SKM-1 treated with dmso at 0.1 percent for 144 hours (cell line): Measurements from ENCODE around the gene TMEM187.
"Not testable (repeated sequence)": the region's sequence is repeated elsewhere in the genome, so short reads cannot be mapped to it uniquely, and the experiment has no call there.

Source experiments
- DNase-seq: peaks from one replicate; lab custom pipeline; 2025; ENCODE audit not compliant: unreplicated experiment; lab: John Stamatoyannopoulos, UW

TMEM187 gene

DNA sequence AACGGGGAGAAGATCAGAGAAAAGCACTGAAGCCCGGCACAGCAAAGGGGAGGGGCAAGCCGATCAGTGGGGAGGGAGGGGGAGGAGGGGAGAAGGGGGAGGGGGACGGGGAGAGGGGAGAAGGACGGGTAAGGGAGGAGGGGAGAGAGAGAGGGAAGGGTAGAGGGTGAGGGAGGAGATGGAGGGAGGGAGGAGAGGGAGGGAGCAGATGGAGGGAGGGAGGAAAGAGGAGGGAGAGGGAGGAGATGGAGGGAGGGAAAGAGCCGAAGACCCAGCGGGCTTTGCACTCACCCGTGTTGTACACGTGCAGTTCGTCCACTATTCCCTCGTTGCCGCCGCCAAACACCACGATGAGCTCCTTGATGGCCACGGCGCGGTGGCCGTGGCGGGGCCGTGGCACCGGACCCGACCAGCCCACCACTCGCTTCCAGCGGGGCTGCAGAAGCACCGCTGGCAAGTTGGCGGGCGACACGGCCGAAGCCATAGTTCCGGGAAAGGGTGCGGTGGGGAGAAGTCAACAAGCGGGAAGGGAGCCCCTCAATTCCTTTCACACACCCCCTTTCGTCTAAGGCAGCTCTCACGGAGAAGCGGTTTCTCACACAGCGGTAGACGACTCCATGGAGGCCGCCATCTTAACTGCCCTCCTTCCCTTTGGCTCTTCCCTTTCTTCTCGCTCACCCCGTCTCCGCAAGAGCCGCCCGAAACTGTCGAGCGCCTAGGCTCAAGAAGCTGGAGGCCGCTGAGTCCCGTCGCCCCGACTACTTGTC is 2.0 kb upstream of the TMEM187 start:
- no peak for DNase-seq

DNA sequence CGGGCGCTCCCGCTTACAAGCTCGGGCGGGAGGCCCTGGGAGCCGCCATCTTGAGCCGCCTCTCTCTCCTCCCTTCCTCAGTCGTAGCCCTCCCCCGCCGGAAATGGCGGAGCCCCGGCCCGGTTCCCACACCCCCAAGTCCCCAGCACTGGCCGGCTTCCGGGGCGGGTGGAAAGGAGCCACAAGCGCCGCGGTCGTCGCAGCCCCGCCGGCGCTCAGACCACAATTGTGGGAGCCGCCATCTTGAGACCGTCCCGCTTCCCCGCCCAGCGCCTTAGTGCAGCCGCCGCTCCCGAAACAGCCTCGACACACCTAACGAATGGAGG is 1.5 kb upstream of the TMEM187 start:
- DNase-seq: peak; percentile 54

DNA sequence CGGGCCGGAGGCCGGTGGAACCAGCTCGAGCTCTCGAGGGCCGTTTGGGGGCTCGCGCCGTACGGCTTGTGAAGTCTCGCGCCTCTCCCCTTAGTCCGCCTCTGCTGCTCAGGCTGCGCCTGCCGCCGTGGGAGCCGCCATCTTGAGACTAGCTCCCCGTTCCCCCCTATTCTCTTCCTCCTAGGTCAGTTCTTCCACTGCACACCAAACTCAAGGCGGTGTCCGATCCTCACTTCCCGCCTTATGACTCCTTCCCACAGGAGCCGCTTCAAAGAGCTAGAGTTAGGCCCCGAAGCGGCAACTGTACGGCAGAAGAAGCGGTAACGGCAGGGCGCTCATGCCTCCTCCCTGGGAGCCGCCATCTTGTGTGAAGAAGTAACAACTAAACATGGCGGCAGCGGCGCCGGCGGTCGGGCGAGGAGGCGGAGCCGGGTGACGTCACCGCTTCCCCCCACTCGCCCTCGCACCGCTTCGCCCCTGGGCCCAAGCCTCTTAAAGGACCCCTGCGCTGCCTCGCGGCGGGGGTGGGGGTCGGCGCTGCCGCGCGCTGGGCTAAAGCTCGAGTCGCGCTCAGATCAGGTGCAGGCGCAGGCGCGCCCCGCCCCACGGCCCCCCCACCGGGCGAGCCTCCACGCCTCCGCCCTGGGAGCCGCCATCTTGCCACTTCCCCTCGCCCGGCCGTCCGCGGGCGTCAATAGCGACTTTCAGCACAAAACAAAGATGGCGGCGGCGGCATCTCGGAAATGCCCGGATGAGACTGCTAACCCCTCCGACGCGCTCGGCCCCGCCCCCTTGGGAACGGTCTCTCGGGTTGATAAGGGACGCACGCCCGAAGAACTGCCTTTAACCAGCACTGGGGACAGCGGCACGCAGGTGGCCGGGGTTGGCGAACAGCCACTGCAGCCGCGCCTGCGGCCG is 845 bp upstream of the TMEM187 start, which contains the start of gene HCFC1:
Gene HCFC1, minus strand, starts transcription at position 369 of the 918 bp plus-strand sequence. CDS start 978 bp downstream, outside the sequence.
- DNase-seq: peak; percentile 51

DNA sequence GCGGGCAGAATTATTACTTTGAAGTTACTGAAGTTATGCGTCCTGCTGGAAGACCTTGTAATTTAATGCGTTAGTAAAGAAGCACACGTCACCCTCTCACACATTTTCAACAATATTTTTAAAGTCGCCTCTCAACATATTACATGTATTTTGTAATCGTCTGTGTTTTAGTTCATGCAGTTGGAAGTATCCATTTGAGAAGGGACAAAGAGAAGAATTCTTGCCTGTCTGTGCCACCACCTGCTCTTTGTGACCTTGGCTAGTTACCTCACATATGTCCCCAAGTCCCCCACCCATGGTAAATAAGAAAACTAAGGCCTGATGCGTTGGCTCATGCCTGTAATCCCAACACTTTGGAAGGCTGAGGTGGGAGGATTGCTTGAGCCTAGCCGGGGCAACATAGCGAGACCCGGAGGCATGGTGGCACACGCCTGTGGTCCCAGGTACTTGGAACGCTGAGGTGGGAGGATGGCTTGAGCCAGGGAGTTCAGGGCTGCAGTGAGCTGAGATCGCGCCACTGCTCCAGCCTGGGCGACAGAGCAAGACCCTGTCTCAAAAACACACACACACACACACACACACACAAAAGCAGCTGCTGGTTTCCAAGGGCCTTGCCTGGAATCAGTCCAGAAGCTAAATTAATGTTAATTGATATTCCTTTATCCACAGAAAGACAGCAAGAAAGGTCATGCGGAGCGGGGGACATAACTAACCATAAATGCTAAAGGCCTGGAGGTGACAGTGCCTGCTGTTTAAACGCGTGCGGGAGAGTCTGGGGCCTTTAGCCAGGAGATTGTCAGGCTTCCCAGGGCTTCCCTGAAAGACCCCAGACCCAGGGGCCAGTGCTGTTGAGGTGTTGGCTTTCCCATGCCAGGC is 811 bp downstream of the TMEM187 start:
- DNase-seq: no peak

DNA sequence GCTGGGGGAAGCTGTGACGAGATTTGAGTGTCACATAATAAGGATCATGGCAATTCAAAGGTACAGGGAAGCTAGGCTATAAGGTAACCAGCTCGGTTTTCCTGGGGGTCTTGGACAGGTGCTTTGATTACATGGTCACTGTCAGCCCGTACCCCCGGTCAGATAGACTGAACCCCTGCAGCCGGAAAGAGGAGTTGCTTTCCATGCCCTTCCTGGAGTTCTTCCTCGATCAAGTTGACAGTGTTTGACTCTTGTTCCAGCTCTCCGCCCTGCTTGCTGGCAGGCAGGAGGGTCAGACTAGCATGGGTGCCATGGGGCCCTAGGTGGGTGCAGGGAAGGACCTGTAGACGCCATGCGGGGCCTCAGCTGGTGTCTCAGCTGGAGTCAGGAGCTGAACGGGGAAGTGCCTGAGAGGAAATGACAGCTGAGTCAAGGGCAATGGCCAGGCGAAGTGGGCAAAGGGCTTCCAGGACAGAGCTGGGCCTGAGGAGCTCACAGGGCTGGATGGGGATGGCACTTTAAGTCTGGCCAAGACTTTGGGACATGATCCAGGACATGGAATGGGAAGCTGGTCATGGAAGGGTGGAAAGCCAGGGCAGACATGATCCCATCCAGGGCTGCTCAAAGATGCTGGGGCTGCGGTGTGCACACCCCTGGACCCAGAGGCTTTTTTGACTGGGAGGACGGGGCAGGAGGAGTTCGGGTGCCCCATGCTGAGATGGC is 1.6 kb downstream of the TMEM187 start:
- no peak for DNase-seq

DNA sequence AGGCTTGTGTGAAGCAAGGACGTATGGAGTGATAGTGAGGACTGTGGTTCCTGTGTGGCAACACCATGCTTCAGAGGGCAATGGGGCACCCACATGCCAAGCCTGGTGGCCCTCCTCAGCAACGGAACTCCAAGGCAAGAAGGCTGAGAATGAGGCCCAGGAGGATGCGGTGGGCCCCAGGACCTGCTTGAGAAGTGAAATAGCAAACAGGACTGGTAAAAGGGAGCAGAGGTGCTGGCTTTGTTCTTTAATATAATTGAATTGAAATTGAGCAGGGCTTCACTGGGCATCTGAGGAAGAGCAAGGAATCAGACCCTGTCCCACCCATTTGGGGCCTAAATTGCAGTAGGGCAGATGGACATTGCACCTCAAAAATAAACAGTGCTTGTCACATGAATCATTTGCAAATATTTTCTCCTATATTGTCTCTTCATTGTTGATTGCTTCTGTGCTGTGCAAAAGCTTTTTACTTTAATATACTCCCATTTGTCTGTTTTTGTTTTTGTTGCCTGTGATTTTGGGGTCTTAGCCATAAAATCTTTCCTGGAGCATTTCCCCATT is 2.3 kb downstream of the TMEM187 start:
- DNase-seq: no peak

DNA sequence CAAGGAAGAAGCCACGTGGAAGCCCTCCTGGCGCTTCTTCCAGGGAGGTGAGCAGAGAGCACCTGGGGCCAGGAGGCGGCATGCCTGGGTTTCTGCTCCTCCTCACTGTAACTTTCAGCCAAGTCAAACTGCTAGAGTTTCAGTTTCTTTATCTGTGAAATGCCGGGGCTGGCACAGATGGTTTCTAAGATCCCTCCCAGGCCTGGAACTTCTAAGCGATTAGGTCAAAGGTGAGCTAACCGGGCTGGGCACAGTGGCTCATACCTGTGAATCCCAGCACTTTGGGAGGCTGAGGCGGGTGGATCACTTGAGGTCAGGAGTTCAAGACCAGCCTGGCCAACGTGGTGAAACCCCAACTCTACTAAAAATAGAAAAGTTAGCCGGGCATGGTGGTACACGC is 7.8 kb downstream of the TMEM187 start:
- DNase-seq: not testable (repeated sequence)

DNA sequence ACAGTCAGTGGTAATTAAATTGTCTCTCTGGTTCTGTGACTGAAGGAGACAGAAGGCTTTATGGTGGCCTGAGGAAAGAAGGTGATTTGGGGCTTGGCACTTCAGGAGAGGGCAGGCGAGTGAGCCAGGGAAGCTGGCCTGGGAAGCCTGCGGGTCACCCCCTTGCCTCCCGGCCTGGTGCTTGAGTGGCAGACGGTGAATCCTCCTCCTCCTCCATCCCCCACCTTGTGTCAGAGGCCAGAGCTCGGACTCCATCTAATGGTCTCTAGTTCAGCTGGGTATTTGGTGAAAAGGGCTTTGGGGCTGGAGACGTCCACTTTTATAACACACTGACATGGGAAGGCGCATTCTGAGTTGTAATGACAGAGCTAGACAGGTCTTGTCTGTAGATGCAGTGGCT is 8.7 kb downstream of the TMEM187 start:
- no peak for DNase-seq

DNA sequence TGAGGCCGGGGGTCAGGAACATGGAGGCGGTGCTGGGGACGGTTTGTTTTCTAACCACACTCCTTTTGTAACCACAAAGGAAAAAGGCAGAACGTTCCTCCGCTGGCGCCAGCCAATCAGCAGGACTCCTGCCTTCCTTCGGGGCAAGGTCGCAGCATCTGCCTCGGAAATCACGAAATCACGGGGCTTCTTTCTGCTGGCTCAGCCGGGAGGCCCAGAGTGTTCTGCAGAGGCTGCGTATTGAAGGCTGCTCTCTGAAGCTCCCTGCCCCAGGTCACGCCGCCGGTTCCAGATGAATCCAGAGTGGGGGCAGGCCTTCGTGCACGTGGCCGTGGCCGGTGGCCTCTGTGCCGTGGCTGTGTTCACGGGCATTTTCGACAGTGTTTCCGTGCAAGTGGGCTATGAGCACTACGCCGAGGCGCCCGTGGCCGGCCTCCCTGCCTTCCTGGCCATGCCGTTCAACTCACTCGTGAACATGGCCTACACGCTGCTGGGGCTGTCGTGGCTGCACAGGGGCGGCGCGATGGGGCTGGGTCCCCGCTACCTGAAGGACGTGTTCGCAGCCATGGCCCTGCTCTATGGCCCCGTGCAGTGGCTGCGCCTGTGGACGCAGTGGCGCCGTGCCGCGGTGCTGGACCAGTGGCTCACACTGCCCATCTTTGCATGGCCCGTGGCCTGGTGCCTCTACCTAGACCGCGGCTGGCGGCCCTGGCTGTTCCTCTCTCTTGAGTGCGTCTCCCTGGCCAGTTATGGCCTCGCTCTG is 9.4 kb downstream of the TMEM187 start:
- DNase-seq: no peak

DNA sequence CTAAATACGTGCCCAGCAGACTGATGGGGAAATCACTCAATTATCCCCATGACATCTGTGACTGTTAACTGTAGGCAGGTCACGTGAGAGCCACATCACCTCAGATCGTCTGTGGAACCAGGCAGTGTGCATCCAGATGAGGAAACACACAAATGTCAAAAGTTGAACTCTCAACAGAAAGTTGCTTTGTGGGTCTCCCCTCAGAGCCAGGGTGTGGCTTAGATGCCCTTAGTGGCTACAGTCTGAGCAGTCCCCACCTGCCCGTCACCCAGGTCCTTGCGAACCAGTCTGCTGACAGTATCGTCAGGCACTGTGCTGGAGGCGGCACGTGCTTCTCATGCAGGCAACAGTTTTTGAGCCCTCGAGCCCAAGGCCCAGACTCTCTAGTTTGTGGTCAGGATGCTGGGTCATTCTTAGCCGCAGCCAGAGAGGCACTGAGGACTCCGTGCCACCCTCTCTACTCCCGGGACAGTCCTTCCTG is 10.8 kb downstream of the TMEM187 start:
- DNase-seq: no peak

DNA sequence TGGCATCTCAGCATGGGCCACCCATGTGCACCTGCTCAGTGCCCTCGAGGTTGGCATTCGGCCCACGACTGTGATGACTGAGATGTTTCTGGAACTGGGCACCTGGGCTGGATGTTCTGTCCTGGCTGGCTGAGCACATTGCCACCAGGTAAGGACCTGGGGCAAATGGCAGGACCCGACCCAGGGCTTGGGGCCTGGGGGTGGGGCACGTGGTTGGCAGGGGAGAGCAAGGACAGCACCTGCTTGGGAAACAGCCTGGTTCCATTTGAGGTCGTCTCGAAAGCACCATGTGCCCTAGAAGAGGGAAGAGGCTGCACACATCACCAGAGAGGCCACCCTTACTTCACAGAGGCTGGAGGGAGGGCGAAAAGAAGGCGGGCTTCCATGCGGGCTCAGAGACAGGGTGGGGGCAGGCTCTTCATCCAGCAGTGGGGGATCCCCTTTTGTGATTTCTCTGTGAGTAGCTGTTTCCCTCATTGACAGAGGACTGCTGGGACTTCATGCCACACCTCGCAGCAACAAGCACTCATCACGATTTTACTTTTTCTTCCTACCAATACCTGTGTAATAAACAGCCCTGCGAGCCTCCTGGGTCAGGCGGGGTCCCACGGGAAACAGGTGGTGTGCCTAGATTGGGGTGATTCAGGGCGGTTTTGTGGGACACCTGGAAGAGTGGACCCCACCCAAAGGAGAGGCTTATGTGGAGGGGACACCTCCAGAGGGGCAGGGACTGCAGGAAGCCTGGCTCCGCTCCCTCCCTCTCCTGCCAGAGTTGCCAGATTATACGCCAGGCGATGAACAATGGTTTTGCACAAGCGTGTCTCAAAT is 12.0 kb downstream of the TMEM187 start:
- DNase-seq: no peak

DNA sequence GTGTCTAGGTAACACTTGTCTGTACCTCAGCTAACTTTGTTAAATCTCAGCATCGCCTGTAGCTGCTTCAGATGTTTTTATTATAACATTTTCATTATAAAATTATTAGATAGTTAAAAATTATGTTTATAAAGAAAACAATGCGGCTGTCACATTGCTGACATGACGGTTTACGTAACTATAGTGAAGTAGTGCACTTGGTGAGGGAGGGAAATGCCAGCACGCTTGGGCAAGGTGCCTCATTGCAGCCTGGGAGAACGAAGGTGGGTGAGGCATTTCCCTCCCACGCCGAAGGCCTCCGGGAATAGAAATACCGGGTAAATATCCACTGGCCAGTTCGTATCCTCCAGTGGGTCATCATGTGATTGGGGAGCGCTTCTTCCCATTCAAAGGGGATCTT is 15.9 kb downstream of the TMEM187 start:
- DNase-seq: no peak

DNA sequence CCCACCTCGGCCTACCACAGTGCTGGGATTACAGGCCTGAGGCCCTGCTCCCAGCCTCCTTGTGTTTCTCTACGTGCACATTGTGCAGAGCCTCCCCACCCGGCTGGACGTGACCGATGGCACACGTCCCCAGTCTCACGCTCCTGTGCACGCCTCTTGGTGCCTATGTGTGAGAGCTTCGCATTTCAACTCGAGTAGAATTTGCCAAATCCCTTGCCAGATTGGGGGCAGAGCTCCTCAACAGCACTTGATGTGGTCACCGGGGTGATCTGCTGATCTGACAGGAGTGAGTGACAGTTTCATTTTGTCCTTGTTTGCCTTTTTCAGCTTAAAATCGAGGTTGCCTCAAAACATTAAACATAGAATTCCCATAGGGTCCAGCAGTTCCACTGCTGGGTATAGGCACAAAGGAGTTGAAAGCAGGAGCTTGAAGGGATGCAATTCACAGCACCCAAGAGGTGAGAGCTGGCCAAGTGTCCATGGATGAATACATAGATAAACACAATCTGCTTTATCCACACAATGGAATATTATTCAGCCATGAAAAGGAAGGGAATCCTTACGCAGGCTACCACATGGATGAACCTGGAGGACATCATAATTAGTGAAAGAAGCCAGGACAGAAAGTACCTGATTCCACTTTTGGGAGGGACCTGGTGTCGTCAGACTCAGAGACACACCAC is 17.6 kb downstream of the TMEM187 start:
- DNase-seq: no peak

DNA sequence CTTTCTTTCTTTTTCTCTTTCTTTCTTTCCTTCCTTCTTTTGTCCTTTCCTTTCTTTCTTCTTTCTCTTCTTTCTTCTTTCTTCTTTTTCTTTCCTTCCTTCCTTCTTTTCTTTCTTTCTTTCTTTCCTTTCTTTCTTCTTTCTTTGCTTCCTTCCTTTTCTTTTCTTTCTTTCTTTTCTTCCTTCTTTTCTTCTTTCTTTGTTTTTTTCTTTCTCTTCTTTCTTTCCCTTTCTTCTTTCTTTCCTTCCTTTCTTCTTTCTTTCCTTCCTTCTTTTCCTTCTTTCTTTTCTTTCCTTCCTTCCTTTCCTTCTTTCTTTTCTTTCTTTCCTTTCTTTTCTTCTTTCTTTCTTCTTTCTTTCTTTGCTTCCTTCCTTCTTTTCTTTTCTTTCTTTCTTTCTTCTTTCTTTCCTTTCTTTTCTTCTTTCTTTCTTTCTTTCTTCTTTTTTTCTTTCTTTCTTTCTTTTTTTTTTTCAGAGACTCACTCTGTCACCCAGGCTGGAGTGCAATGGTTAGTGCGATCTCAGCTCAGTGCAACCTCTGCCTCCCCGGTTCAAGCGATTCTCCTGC is 18.5 kb downstream of the TMEM187 start:
- DNase-seq: no peak

DNA sequence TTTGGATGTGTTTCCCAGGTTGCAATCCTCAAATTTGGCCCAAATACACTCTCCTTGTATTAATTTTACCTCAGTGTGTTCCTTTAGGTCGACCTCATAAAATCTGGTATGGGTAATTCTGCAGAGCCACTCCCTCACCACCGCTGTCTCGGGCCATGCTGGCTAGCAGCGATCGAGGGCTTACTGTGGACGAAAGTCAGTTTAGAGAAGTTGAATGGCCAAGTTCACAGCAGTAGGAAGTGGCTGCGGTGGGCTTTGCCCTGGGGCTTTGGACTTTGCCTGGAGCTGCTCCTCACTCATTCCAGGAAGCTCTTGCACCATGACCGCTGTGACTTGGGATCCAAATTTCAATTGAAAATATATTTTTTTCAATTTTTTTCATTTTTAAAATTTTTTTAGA is 19.6 kb downstream of the TMEM187 start:
- no peak for DNase-seq

DNA sequence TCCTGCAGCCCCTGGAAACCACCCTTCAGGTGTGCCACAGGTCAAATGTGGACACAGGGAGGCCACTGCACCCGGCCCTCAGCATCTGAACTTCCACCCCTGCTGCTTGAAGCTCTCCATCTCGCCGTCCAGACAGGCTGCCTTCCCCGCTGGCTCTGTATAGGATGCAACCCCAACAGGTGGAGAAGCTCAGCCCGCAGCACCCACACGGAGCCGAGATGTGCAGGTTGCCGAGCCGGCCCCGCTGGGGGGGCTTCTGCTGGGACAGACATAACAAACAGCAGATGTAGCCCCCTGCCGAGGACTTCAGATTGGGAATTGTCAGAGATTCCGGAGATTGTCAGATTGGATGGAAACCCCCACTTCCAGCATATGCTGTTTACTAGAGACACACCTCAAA is 20.5 kb downstream of the TMEM187 start:
- DNase-seq: no peak

DNA sequence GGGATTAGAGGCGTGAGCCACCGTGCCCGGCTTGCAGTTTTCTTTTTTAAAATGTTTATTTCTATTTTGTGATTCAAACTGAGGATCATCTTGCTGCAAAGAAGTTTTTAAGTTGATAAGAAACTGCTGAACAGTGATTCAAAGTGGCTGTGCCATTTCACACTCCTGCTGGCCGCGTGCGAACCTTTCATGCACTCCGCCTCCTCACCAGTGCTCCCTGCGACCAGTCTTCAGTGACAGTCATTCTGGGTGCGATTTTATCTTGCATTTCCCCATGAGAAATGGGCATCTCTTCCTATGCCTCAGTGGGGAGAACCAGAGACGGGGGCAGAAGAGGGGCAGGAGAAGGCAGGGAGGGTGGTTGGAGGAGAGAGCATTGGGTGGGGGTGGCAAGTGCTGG is 21.4 kb downstream of the TMEM187 start:
- DNase-seq: no peak

DNA sequence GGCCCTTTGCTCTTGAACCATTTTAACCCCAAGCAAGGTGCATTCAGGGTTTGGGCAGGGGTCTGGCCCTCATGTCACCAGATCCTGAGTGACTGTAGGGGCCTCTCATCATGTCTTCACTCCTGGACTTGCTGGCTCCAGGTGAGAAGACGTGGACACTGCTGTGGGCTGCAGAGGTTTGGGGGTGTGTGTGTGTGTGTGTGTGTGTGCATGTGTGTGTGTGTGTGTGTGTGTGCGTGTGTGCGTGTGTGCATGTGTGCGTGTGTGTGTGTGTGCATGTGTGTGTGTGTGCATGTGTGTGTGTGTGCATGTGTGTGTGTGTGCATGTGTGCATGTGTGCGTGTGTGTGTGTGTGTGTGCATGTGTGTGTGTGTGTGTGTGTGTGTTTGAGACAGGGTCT is 21.8 kb downstream of the TMEM187 start:
- not testable (repeated sequence) for DNase-seq
